ENCODE data around the gene ZNF566.

ZNF566 gene

DNA sequence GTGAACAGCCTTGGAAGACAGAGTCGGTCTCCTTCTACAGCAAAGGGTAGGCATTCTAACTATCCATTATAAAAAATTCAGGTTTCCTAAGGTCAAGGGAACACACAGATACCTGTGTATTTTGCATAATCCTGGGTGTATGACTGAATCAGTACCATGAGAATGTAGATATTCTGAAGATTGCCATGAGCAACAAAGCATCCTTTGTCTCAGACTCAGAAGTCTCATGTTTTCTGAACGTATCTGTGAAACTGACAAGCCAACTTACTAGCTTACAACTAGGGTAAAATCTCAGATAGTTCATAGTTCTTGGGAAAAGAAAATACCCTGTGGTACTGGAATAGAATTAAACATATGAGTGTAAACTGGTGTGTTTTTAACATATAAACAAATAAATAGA lies 6.5 kb downstream of the ZNF566 start:
- no peak for DNase-seq (ENCODE audit: low read depth, low spot score)
- Histone ChIP-seq H3K36me3 (ENCODE audit: insufficient read depth, low read length) (peaks cover 3% of the 10 kb centered on the region; the same call in 1 of the 2 replicates), H3K9me3 (ENCODE audit: low read depth, low read length) (peaks cover 9% of the 10 kb centered on the region; the same call in 1 of the 2 replicates), H3K27ac (no peak overlapping the region), H3K4me3 (no peak overlapping the region), H3K9ac (ENCODE audit: insufficient read length) (no peak overlapping the region)
- TF ChIP-seq FOXP2 (optimal IDR thresholded peaks at IDR 0.05; ENCODE audit: control extremely low read depth, extremely low read length, insufficient read depth) (no peak), POLR2AphosphoS5 (IDR thresholded peaks at IDR 0.05; ENCODE audit: borderline replicate concordance, low read depth, low read length) (no peak), EZH2 (IDR thresholded peaks at IDR 0.05) (no peak)

- DNase-seq (ENCODE audit: low read depth, low spot score) = no peak
- H3K27ac ChIP-seq = no peak overlapping the region
- 0 out of 2 replicates have a peak, but pooled peaks cover 3% of the 10 kb centered on the region for H3K9me3 ChIP-seq (ENCODE audit: low read depth, low read length)
- TF ChIP-seq FOXP2 (optimal IDR thresholded peaks at IDR 0.05; ENCODE audit: control extremely low read depth, extremely low read length, insufficient read depth) (no peak), EZH2 (IDR thresholded peaks at IDR 0.05) (no peak), POLR2AphosphoS5 (IDR thresholded peaks at IDR 0.05; ENCODE audit: borderline replicate concordance, low read depth, low read length) (no peak)
- no peak overlapping the region for H3K4me3 ChIP-seq
- H3K36me3 ChIP-seq (ENCODE audit: insufficient read depth, low read length) = peaks cover 7% of the 10 kb centered on the region
- H3K9ac ChIP-seq (ENCODE audit: insufficient read length) = no peak overlapping the region
Observed at GRCh38 chr19:36460046-36460445, 29.3 kb downstream of the ZNF566 start.

DNA sequence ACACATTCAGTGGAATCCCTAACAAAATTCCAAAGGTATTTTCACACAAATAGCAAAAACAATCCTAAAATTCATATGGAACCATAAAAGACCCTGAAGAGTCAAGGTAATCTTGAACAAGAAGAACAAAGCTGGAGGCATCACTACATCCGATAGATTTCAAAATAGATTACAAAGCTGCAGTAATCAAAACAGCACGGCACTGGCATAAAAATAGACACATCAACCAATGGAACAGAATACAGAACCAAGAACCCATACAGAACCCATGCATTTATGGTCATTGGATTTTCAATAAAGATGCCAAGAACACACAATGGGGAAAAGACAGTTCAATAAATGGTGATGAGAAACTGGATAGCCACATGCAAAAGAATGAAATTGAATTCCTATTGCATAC lies 32.5 kb downstream of the ZNF566 start:
- peaks cover 8% of the 10 kb centered on the region for H3K36me3 ChIP-seq (ENCODE audit: insufficient read depth, low read length)

GRCh38 chr19:36449059-36449670 lies 40.2 kb downstream of the ZNF566 start:
- DNase-seq (ENCODE audit: low read depth, low spot score) = no peak
- no peak overlapping the region for H3K9ac ChIP-seq (ENCODE audit: insufficient read length)
- peaks cover 26% of the 10 kb centered on the region for H3K36me3 ChIP-seq (ENCODE audit: insufficient read depth, low read length)
- H3K9me3 ChIP-seq (ENCODE audit: low read depth, low read length) = peaks cover 23% of the 10 kb centered on the region
- no peak for TF ChIP-seq FOXP2 (optimal IDR thresholded peaks at IDR 0.05; ENCODE audit: control extremely low read depth, extremely low read length, insufficient read depth)
- no peak overlapping the region for H3K4me3 ChIP-seq
- H3K27ac ChIP-seq = no peak overlapping the region

More for the DNA sequence above, 32.5 kb downstream of the ZNF566 start:
- no peak for TF ChIP-seq EZH2 (IDR thresholded peaks at IDR 0.05)
- TF ChIP-seq POLR2AphosphoS5 (IDR thresholded peaks at IDR 0.05; ENCODE audit: borderline replicate concordance, low read depth, low read length) = no peak
- no peak for TF ChIP-seq FOXP2 (optimal IDR thresholded peaks at IDR 0.05; ENCODE audit: control extremely low read depth, extremely low read length, insufficient read depth)
- no peak for DNase-seq (ENCODE audit: low read depth, low spot score)
- H3K9ac ChIP-seq (ENCODE audit: insufficient read length) = no peak overlapping the region
- H3K4me3 ChIP-seq = no peak overlapping the region
- H3K27ac ChIP-seq = no peak overlapping the region
- H3K9me3 ChIP-seq (ENCODE audit: low read depth, low read length) = peaks cover 6% of the 10 kb centered on the region; the same call in 1 of the 2 replicates

- Histone ChIP-seq H3K9ac (ENCODE audit: insufficient read length) (no peak overlapping the region), H3K9me3 (ENCODE audit: low read depth, low read length) (no peaks in the 10 kb centered on the region), H3K27ac (no peak overlapping the region), H3K4me3 (no peak overlapping the region), H3K36me3 (ENCODE audit: insufficient read depth, low read length) (no peaks in the 10 kb centered on the region)
- DNase-seq (ENCODE audit: low read depth, low spot score) = no peak
- no peak for TF ChIP-seq FOXP2 (optimal IDR thresholded peaks at IDR 0.05; ENCODE audit: control extremely low read depth, extremely low read length, insufficient read depth)
- TF ChIP-seq EZH2 (IDR thresholded peaks at IDR 0.05) = no peak
- TF ChIP-seq POLR2AphosphoS5 (IDR thresholded peaks at IDR 0.05; ENCODE audit: borderline replicate concordance, low read depth, low read length) = no peak
Observed at GRCh38 chr19:36441339-36441738, 48.0 kb downstream of the ZNF566 start.

DNA sequence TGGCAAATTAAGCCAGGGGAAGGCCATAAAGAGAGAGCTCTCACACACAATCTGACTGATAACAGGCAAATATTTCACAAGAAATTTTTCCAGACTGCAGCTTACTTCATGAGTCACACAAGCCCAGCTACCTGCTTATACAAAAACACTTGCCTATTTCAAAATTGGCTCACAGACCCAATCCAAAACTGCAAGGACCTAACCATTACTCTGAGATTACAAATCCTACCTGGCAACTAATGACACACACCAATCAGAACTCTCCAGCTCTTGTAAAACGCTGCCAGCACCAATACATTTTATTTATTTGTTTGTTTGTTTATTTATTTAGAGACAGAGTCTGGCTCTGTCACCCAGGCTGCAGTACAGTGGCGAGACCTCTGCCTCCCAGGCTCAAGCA lies 52.8 kb downstream of the ZNF566 start:
- H3K9me3 ChIP-seq (ENCODE audit: low read depth, low read length) = no peaks in the 10 kb centered on the region
- H3K36me3 ChIP-seq (ENCODE audit: insufficient read depth, low read length) = no peaks in the 10 kb centered on the region
- H3K9ac ChIP-seq (ENCODE audit: insufficient read length) = no peak overlapping the region
- DNase-seq (ENCODE audit: low read depth, low spot score) = no peak
- TF ChIP-seq EZH2 (IDR thresholded peaks at IDR 0.05) = no peak
- TF ChIP-seq POLR2AphosphoS5 (IDR thresholded peaks at IDR 0.05; ENCODE audit: borderline replicate concordance, low read depth, low read length) = no peak
- TF ChIP-seq FOXP2 (optimal IDR thresholded peaks at IDR 0.05; ENCODE audit: control extremely low read depth, extremely low read length, insufficient read depth) = no peak
- no peak overlapping the region for H3K27ac ChIP-seq
- H3K4me3 ChIP-seq = no peak overlapping the region

- no peak overlapping the region for H3K4me3 ChIP-seq
- no peak overlapping the region for H3K9ac ChIP-seq (ENCODE audit: insufficient read length)
- DNase-seq (ENCODE audit: low read depth, low spot score) = no peak
- H3K27ac ChIP-seq = no peak overlapping the region
- no peak for TF ChIP-seq EZH2 (IDR thresholded peaks at IDR 0.05)
- TF ChIP-seq FOXP2 (optimal IDR thresholded peaks at IDR 0.05; ENCODE audit: control extremely low read depth, extremely low read length, insufficient read depth) = no peak
- TF ChIP-seq POLR2AphosphoS5 (IDR thresholded peaks at IDR 0.05; ENCODE audit: borderline replicate concordance, low read depth, low read length) = no peak
- H3K36me3 ChIP-seq (ENCODE audit: insufficient read depth, low read length) = no peaks in the 10 kb centered on the region
- no peaks in the 10 kb centered on the region for H3K9me3 ChIP-seq (ENCODE audit: low read depth, low read length)
Observed at GRCh38 chr19:36423925-36424324, 65.4 kb downstream of the ZNF566 start.

- no peaks in the 10 kb centered on the region for H3K9me3 ChIP-seq (ENCODE audit: low read depth, low read length)
- no peak overlapping the region for H3K9ac ChIP-seq (ENCODE audit: insufficient read length)
- no peak overlapping the region for H3K4me3 ChIP-seq
- no peak overlapping the region for H3K27ac ChIP-seq
- TF ChIP-seq FOXP2 (optimal IDR thresholded peaks at IDR 0.05; ENCODE audit: control extremely low read depth, extremely low read length, insufficient read depth) = no peak
- no peak for TF ChIP-seq EZH2 (IDR thresholded peaks at IDR 0.05)
- TF ChIP-seq POLR2AphosphoS5 (IDR thresholded peaks at IDR 0.05; ENCODE audit: borderline replicate concordance, low read depth, low read length) = no peak
- H3K36me3 ChIP-seq (ENCODE audit: insufficient read depth, low read length) = 0 out of 2 replicates have a peak, but pooled peaks cover 3% of the 10 kb centered on the region
- DNase-seq (ENCODE audit: low read depth, low spot score) = no peak
Observed at GRCh38 chr19:36421749-36422481, 67.4 kb downstream of the ZNF566 start.

All from SK-N-MC (cell line).